H1 (cell line): ENCODE results near the gene SIX1. TPM values are rescaled to one million over a fixed set of nuclear protein-coding genes. Genes with fewer than 3 reads are reported as not detected.

Source experiments
- CTCF ChIA-PET: fragments of 300-600 bp; sonication (Branson Sonifier 250); formaldehyde crosslinking; loops from one replicate; lab custom pipeline; 2021; ENCODE audit not compliant: partially characterized antibody; lab: Charles Lee
- POLR2A ChIA-PET: fragments of 300-600 bp; sonication (Branson Sonifier 250); formaldehyde crosslinking; loops from one replicate; lab custom pipeline; 2021; ENCODE audit warnings: inconsistent platforms; ENCODE audit not compliant: partially characterized antibody; lab: Charles Lee
- DNase-seq, 2 experiments: peaks; one replicate each; pipeline versions ENCODE4 v3.0.0 to v3.0.0-alpha.2; 2010 to 2022; ENCODE audit warnings: low spot score in 2 of 2, low read depth in 1 of 2, mixed read lengths in 1 of 2
- FAIRE-seq: peaks from 2 replicates; lab custom pipeline; 2011; peaks lifted over from hg19 to GRCh38; lab: Jason Lieb, UNC
- H2AFZ ChIP-seq: 2 replicates; pipeline ENCODE4 v1.8.1; 2012; ENCODE audit warnings: low read length, inconsistent platforms
- H2AK5ac ChIP-seq: 2 replicates; pipeline ENCODE4 v1.6.1; 2013; ENCODE audit warnings: low read depth, low read length
- H2BK120ac ChIP-seq: replicated peaks from 2 replicates; pipeline ENCODE3; 2013; ENCODE audit warnings: low read depth, low read length, inconsistent platforms
- H2BK12ac ChIP-seq: 2 replicates; pipeline ENCODE4 v1.6.1; 2013; ENCODE audit warnings: low read depth, low read length
- H2BK15ac ChIP-seq: 2 replicates; pipeline ENCODE4 v1.6.1; 2013; ENCODE audit warnings: low read length
- H2BK20ac ChIP-seq: 2 replicates; pipeline ENCODE4 v1.6.1; 2013; ENCODE audit warnings: low read length
- H2BK5ac ChIP-seq: 2 replicates; pipeline ENCODE4 v1.6.1; 2013; ENCODE audit warnings: low read depth, low read length
- H3K14ac ChIP-seq: 2 replicates; pipeline ENCODE4 v1.6.1; 2013; ENCODE audit warnings: inconsistent platforms; ENCODE audit not compliant: insufficient read length
- H3K18ac ChIP-seq: 2 replicates; pipeline ENCODE4 v1.6.1; 2013; ENCODE audit warnings: low read length; ENCODE audit errors: extremely low read depth
- H3K23ac ChIP-seq: 2 replicates; pipeline ENCODE4 v1.6.1; 2013; ENCODE audit warnings: inconsistent platforms; ENCODE audit not compliant: insufficient read length
- H3K23me2 ChIP-seq: 2 replicates; pipeline ENCODE4 v1.6.1; 2013; ENCODE audit warnings: low read depth, low read length
- H3K27ac ChIP-seq: 2 replicates; pipeline ENCODE4 v1.6.1; 2011; ENCODE audit warnings: low read depth, low read length, inconsistent platforms
- H3K27me3 ChIP-seq, 4 experiments: replicated peaks in 1 of 4; 1 replicate in 1 of 4; 2 replicates in 3 of 4; pipeline versions ENCODE4 v1.6.1 to v1.8.1; 2011 to 2013; ENCODE audit warnings: low read length in 3 of 4, mild to moderate bottlenecking in 3 of 4, inconsistent platforms in 2 of 4, mixed read lengths in 2 of 4, moderate library complexity in 1 of 4; ENCODE audit not compliant: control insufficient read depth in 3 of 4, insufficient read depth in 3 of 4; ENCODE audit errors: extremely low read depth in 1 of 4
- H3K36me3 ChIP-seq, 4 experiments: 2 replicates each; pipeline versions ENCODE4 v1.6.1 to v1.8.1; 2011 to 2013; ENCODE audit warnings: mild to moderate bottlenecking in 4 of 4, low read length in 3 of 4, moderate library complexity in 2 of 4, control low read depth in 1 of 4, inconsistent platforms in 1 of 4; ENCODE audit not compliant: insufficient read depth in 4 of 4, control insufficient read depth in 2 of 4
- H3K4ac ChIP-seq: replicated peaks from 2 replicates; pipeline ENCODE3; 2013; ENCODE audit warnings: low read length, low read depth, mixed read lengths, inconsistent platforms; ENCODE audit not compliant: insufficient read length
- H3K4me1 ChIP-seq, 4 experiments: replicated peaks in 1 of 4; 1 replicate in 1 of 4; 2 replicates in 3 of 4; pipeline versions ENCODE4 v1.6.1 to v1.8.1; 2011 to 2013; ENCODE audit warnings: low read length in 3 of 4, inconsistent platforms in 2 of 4, mixed read lengths in 1 of 4; ENCODE audit not compliant: insufficient read depth in 4 of 4, control insufficient read depth in 3 of 4
- H3K4me2 ChIP-seq, 2 experiments: 2 replicates each; pipeline versions ENCODE4 v1.6.1 to v1.8.1; 2011 to 2013; ENCODE audit warnings: low read depth in 2 of 2, low read length in 2 of 2, control low read depth in 1 of 2, inconsistent platforms in 1 of 2, mild to moderate bottlenecking in 1 of 2; ENCODE audit not compliant: insufficient read depth in 1 of 2
- H3K4me3 ChIP-seq, 4 experiments: fragments of 200-600, 300-600 bp in 1 of 4; sonication (generic), shearing (Covaris generic), sonication (Bioruptor Twin) in 1 of 4; 2 replicates each; pipeline versions ENCODE4 v1.5.1 to v1.8.1; 2011 to 2016; ENCODE audit warnings: low read length in 4 of 4, low read depth in 3 of 4, control low read depth in 2 of 4, inconsistent platforms in 2 of 4, mild to moderate bottlenecking in 2 of 4, mixed read lengths in 1 of 4, moderate library complexity in 1 of 4; ENCODE audit not compliant: insufficient read depth in 2 of 4; ENCODE audit errors: extremely low read depth in 1 of 4
- H3K56ac ChIP-seq: replicated peaks from 2 replicates; pipeline ENCODE3; 2013; ENCODE audit warnings: low read depth, mild to moderate bottlenecking, mixed read lengths, low read length, inconsistent platforms; ENCODE audit not compliant: insufficient read length
- H3K79me1 ChIP-seq: 2 replicates; pipeline ENCODE4 v1.6.1; 2013; ENCODE audit warnings: low read depth, low read length, control low read depth
- H3K79me2 ChIP-seq, 2 experiments: 2 replicates each; pipeline versions ENCODE4 v1.6.1 to v1.8.1; 2012 to 2013; ENCODE audit warnings: low read length in 2 of 2, mild to moderate bottlenecking in 2 of 2, inconsistent platforms in 1 of 2; ENCODE audit not compliant: insufficient read depth in 2 of 2, control insufficient read depth in 1 of 2
- H3K9ac ChIP-seq, 4 experiments: replicated peaks in 1 of 4; 1 replicate in 1 of 4; 2 replicates in 3 of 4; pipeline versions ENCODE4 v1.6.1 to v1.8.1; 2011 to 2013; ENCODE audit warnings: low read depth in 3 of 4, low read length in 3 of 4, control low read depth in 2 of 4, mild to moderate bottlenecking in 2 of 4, moderate library complexity in 2 of 4, inconsistent platforms in 1 of 4; ENCODE audit errors: extremely low read depth in 1 of 4
- H3K9me3 ChIP-seq, 2 experiments: 2 replicates each; pipeline versions ENCODE4 v1.6.1 to v1.8.1; 2012 to 2013; ENCODE audit warnings: mild to moderate bottlenecking in 2 of 2, moderate library complexity in 2 of 2, control low read depth in 1 of 2, inconsistent platforms in 1 of 2, low read depth in 1 of 2, low read length in 1 of 2, mixed read lengths in 1 of 2; ENCODE audit not compliant: insufficient read depth in 2 of 2
- H4K20me1 ChIP-seq, 2 experiments: replicated peaks in 1 of 2; 2 replicates each; pipeline versions ENCODE3 to v1.8.1; 2011 to 2013; ENCODE audit warnings: inconsistent platforms in 2 of 2, low read length in 2 of 2, mild to moderate bottlenecking in 1 of 2; ENCODE audit not compliant: insufficient read depth in 2 of 2, control insufficient read depth in 1 of 2
- H4K5ac ChIP-seq: 2 replicates; pipeline ENCODE4 v1.6.1; 2013; ENCODE audit warnings: low read length, low read depth, mixed read lengths, inconsistent platforms; ENCODE audit not compliant: insufficient read length
- H4K8ac ChIP-seq: 2 replicates; pipeline ENCODE4 v1.8.0; 2013; ENCODE audit warnings: mild to moderate bottlenecking, moderate library complexity, low read length, inconsistent platforms; ENCODE audit not compliant: insufficient read depth; ENCODE audit errors: extremely low read depth
- H4K91ac ChIP-seq: replicated peaks from 2 replicates; pipeline ENCODE3; 2013; ENCODE audit warnings: low read length, mixed read lengths, inconsistent platforms; ENCODE audit not compliant: insufficient read length
- CHD1 ChIP-seq: IDR thresholded peaks from 2 replicates; pipeline ENCODE4 v1.6.1; 2012; ENCODE audit warnings: low read depth, low read length, improper control_type of control experiment
- POLR2AphosphoS5 ChIP-seq: IDR thresholded peaks from 2 replicates; pipeline ENCODE4 v1.6.1; 2011; ENCODE audit warnings: low read depth, low read length
- RAD21 ChIP-seq, 2 experiments: IDR thresholded peaks in 1 of 2; conservative IDR thresholded peaks in 1 of 2; 2 replicates each; pipeline ENCODE4 v1.6.1; 2011; ENCODE audit warnings: low read depth in 2 of 2, low read length in 2 of 2, improper control_type of control experiment in 1 of 2, inconsistent platforms in 1 of 2, mild to moderate bottlenecking in 1 of 2, moderate library complexity in 1 of 2
- SAP30 ChIP-seq: fragments of 300-600 bp; sonication (generic); IDR thresholded peaks from 2 replicates; pipeline ENCODE4 v1.7.1; 2012; ENCODE audit warnings: low read length, moderate library complexity, mild to moderate bottlenecking, inconsistent platforms; ENCODE audit not compliant: insufficient read depth, insufficient replicate concordance
- WGBS, 2 experiments: shearing (Covaris generic) in 1 of 2; methylation state at CpG; one replicate each; pipeline versions ENCODE4 v1.1.6 to v1.1.7; 2013 to 2015; ENCODE audit warnings: low lambda C conversion rate in 2 of 2, mixed read lengths in 2 of 2, inconsistent platforms in 1 of 2, low coverage in 1 of 2, missing lambda C conversion rate in 1 of 2; ENCODE audit not compliant: insufficient replicate concordance in 2 of 2, insufficient coverage in 1 of 2, insufficient read length in 1 of 2; ENCODE audit errors: extremely low coverage in 1 of 2, missing lambda C conversion rate in 1 of 2; 5-methylcytosine and 5-hydroxymethylcytosine counted together
- polyA plus RNA-seq, 7 experiments: library from polyadenylated mRNA; depleted of rRNA in 3 of 7; stranded (reverse) in 5 of 7; unstranded in 2 of 7; fragments of >200 nt in 5 of 7; fragments of 200-250 nt in 2 of 7; gene quantifications; 1 replicate in 5 of 7; 2 replicates in 1 of 7; 4 replicates in 1 of 7; pipeline versions ENCODE4 v1.2.1 to v1.2.3, GENCODE V29; 2011 to 2013; ENCODE audit warnings: missing spikeins in 2 of 7, mixed read lengths in 2 of 7
- total RNA-seq: library from RNA; stranded (reverse); fragmentation: NEBNext Ultra II Directional; extraction: Animal tissue kit (Norgen Biotek cat#: 25700); gene quantifications from 2 replicates; pipeline ENCODE4 v1.2.1, GENCODE V29; 2021

The SIX1 gene
- total and polyA plus RNA-seq, 2 of the 8 experiments (the other 6 are each of a cell fraction or from before 2014, with no cell fraction given): 0.03 to 0.69 TPM

DNA sequence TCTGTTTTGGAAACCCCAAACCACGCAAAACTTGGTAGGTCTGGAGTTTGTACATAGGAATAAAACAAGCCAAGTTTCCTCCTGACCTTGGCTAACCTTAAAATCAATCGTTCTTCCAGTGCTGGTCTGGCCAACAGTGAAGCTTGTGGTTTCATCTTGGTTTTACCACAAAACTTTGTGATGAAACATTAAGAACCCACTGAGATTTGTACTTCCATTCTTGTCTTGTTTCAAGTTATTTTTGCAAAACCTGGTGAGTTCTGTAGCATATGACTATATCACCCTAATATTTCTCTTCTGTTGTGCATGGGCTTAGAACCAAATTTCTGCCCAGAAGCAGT, 26.4 kb downstream of the SIX1 start:
- H4K20me1 ChIP-seq: no peaks in the 10 kb centered on the region
- no peak overlapping the region for H3K23ac ChIP-seq
- H3K18ac ChIP-seq: no peak overlapping the region
- H4K8ac ChIP-seq: no peak overlapping the region
- no peak overlapping the region for H2BK12ac ChIP-seq
- no peak overlapping the region for H2AFZ ChIP-seq
- no peak overlapping the region for H3K56ac ChIP-seq
- H4K91ac ChIP-seq: no peak overlapping the region
- H3K23me2 ChIP-seq: no peaks in the 10 kb centered on the region
- no peak overlapping the region for H3K4ac ChIP-seq
- no peak overlapping the region for H4K5ac ChIP-seq
- H3K4me2 ChIP-seq: no peak overlapping the region
- no peaks in the 10 kb centered on the region for H3K27me3 ChIP-seq
- TF ChIP-seq SAP30 (no peak), CHD1 (no peak), RAD21 (IDR thresholded peaks at IDR 0.05 in 1 of 2, conservative IDR thresholded peaks at IDR 0.05 in 1 of 2; ENCODE audit: low read depth in 2 of 2, low read length in 2 of 2) (no peak), POLR2AphosphoS5 (no peak)
- H3K4me3 ChIP-seq: no peak overlapping the region
- ChIA-PET POLR2A (interaction anchor here (0.7 kb wide), 1 partner anchor 72 kb away, joined by 4 read pairs; no protein-coding TSS in a partner anchor), CTCF (interaction anchor here (0.8 to 4.6 kb wide), 3 partner anchors 9 to 629 kb away, joined by 5 to 31 read pairs (median 24); no protein-coding TSS in a partner anchor)
- H3K79me1 ChIP-seq: no peaks in the 10 kb centered on the region
- H3K14ac ChIP-seq: no peak overlapping the region
- H3K9ac ChIP-seq: no peak overlapping the region
- H2BK20ac ChIP-seq: no peak overlapping the region
- H3K79me2 ChIP-seq: no peaks in the 10 kb centered on the region
- H3K27ac ChIP-seq: no peak overlapping the region
- H2BK120ac ChIP-seq: no peak overlapping the region
- no peak overlapping the region for H2BK15ac ChIP-seq
- H2AK5ac ChIP-seq: no peak overlapping the region
- peaks cover 0 to 3% (median 0%) of the 10 kb centered on the region in 4 experiments; a peak in 1 of 8 replicates for H3K36me3 ChIP-seq
- 92% methylated on average over 2 of the region's 2 CpGs; no CpG with 5 or more reads in 1 of the 2 experiments for WGBS, 2 experiments
- DNase-seq (no peak), FAIRE-seq (no peak)
- no peaks in the 10 kb centered on the region for H3K9me3 ChIP-seq
- H3K4me1 ChIP-seq: 0 out of 7 replicates have a peak, but pooled peaks cover 0 to 2% (median 0%) of the 10 kb centered on the region in 4 experiments
- H2BK5ac ChIP-seq: no peak overlapping the region
